ENCODE results near the gene MAN2A2.

MAN2A2 gene

DNA sequence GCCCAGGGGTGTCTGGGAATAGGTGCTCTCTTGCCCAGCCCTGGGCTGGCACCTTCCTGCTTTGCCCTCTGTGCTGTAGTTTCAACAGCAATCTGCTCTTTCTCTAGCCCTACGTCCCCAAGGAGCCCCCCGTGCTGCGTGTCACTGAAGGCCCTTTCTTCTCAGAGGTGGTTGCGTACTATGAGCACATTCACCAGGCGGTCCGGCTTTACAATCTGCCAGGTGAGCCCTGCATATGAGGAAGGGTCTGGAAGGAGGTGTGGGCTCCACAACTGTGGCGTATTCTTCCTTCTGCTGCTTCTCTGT is 9.6 kb downstream of the MAN2A2 start (continued):
- TF ChIP-seq, protein P1, sequence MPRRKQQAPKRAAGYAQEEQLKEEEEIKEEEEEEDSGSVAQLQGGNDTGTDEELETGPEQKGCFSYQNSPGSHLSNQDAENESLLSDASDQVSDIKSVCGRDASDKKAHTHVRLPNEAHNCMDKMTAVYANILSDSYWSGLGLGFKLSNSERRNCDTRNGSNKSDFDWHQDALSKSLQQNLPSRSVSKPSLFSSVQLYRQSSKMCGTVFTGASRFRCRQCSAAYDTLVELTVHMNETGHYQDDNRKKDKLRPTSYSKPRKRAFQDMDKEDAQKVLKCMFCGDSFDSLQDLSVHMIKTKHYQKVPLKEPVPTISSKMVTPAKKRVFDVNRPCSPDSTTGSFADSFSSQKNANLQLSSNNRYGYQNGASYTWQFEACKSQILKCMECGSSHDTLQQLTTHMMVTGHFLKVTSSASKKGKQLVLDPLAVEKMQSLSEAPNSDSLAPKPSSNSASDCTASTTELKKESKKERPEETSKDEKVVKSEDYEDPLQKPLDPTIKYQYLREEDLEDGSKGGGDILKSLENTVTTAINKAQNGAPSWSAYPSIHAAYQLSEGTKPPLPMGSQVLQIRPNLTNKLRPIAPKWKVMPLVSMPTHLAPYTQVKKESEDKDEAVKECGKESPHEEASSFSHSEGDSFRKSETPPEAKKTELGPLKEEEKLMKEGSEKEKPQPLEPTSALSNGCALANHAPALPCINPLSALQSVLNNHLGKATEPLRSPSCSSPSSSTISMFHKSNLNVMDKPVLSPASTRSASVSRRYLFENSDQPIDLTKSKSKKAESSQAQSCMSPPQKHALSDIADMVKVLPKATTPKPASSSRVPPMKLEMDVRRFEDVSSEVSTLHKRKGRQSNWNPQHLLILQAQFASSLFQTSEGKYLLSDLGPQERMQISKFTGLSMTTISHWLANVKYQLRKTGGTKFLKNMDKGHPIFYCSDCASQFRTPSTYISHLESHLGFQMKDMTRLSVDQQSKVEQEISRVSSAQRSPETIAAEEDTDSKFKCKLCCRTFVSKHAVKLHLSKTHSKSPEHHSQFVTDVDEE (CRISPR knock-in tag; IDR thresholded peaks at IDR 0.05) = no peak
- TF ChIP-seq, protein P2, sequence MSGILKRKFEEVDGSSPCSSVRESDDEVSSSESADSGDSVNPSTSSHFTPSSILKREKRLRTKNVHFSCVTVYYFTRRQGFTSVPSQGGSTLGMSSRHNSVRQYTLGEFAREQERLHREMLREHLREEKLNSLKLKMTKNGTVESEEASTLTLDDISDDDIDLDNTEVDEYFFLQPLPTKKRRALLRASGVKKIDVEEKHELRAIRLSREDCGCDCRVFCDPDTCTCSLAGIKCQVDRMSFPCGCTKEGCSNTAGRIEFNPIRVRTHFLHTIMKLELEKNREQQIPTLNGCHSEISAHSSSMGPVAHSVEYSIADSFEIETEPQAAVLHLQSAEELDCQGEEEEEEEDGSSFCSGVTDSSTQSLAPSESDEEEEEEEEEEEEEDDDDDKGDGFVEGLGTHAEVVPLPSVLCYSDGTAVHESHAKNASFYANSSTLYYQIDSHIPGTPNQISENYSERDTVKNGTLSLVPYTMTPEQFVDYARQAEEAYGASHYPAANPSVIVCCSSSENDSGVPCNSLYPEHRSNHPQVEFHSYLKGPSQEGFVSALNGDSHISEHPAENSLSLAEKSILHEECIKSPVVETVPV (CRISPR knock-in tag; IDR thresholded peaks at IDR 0.05) = no peak
- TF ChIP-seq CSDC2 (CRISPR knock-in tag; IDR thresholded peaks at IDR 0.05) (no peak), ZFP30 (CRISPR knock-in tag; IDR thresholded peaks at IDR 0.05) (no peak)

DNA sequence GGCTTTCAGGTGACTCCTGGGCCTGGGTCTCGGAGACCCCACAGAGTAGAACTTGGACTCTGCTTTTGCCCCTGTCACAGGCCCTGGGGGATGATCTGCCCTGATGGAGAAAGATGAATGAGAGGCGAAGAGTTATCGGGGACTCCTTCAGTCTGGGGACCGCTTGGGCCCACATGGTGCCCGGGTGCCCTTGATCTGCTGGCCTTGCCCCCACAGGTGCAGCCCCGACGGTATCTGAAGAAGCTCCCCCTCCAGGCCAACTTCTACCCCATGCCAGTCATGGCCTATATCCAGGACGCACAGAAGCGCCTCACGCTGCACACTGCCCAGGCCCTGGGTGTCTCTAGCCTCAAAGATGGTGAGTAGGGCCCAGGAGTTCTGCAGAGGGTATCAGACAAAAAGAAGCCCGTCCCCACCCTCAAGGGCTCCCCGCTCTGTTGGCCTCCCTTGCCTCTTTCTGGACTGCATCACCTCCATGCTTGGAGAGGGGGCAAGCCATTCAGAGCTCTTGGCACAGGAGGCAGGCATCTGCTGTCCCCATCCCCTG is 10.4 kb downstream of the MAN2A2 start:
- TF ChIP-seq BACH2 (CRISPR knock-in tag; IDR thresholded peaks at IDR 0.05; ENCODE audit: borderline replicate concordance) (no peak), TOX (CRISPR knock-in tag; IDR thresholded peaks at IDR 0.05; ENCODE audit: borderline replicate concordance) (no peak), ARNTL (CRISPR knock-in tag; IDR thresholded peaks at IDR 0.05; ENCODE audit: borderline replicate concordance, low read depth) (no peak), ISL1 (CRISPR knock-in tag; IDR thresholded peaks at IDR 0.05) (no peak), RARB (CRISPR knock-in tag; IDR thresholded peaks at IDR 0.05) (no peak), ZFP30 (CRISPR knock-in tag; IDR thresholded peaks at IDR 0.05) (no peak), ZNF8 (CRISPR knock-in tag; IDR thresholded peaks at IDR 0.05) (no peak), ESRRG (CRISPR knock-in tag; IDR thresholded peaks at IDR 0.05) (no peak)
- TF ChIP-seq, protein P2 (CRISPR knock-in tag; IDR thresholded peaks at IDR 0.05) = no peak
- TF ChIP-seq, protein P1 (CRISPR knock-in tag; IDR thresholded peaks at IDR 0.05) = no peak
- ATAC-seq = no peak

DNA sequence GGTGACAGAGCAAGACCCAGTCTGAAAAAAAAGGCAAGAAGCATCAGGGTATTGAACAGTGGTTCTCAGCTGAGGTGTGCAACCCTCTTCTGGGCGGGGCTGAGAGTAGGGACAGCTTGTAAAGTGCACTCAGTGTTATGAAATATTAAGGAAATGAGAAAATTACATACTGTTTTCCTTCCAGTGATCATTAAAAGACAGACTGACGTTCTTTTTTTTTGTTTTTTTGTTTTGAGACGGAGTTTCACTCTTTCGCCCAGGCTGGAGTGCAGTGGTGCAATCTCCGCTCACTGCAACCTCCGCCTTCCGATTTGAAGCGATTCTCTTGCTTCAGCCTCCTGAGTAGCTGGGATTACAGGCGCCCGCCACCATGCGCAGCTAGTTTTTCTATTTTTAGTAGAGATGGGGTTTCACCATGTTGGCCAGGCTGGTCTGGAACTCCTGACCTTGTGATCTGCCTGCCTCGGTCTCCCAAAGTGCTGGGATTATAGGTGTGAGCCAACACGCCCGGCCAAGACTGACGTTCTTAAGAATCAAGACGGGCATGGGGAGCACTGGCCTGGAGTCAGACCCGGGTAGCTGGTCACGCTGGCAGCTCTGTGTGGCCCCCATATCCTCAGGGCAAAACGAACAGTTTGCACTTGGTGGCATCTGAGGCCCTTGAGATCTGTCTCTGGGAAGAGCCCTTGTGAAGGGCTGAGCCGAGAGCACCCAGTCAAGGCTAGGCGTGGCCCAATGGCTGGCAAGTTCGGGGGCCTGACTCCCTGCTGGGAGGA is 11.4 kb downstream of the MAN2A2 start:
- no peak for ATAC-seq
- TF ChIP-seq ZFP3 (CRISPR knock-in tag; IDR thresholded peaks at IDR 0.05) = no peak
- no peak for TF ChIP-seq BACH2 (CRISPR knock-in tag; IDR thresholded peaks at IDR 0.05; ENCODE audit: borderline replicate concordance)
- no peak for TF ChIP-seq CSDC2 (CRISPR knock-in tag; IDR thresholded peaks at IDR 0.05)
- no peak for TF ChIP-seq SNAI2 (CRISPR knock-in tag; IDR thresholded peaks at IDR 0.05)
- TF ChIP-seq TCF4 (CRISPR knock-in tag; IDR thresholded peaks at IDR 0.05; ENCODE audit: borderline replicate concordance) = no peak
- TF ChIP-seq ZFP30 (CRISPR knock-in tag; IDR thresholded peaks at IDR 0.05) = no peak
- TF ChIP-seq ZNF8 (CRISPR knock-in tag; IDR thresholded peaks at IDR 0.05) = no peak
- no peak for TF ChIP-seq RARB (CRISPR knock-in tag; IDR thresholded peaks at IDR 0.05)
- TF ChIP-seq ZC3H10 (CRISPR knock-in tag; IDR thresholded peaks at IDR 0.05) = no peak
- no peak for TF ChIP-seq ARNTL (CRISPR knock-in tag; IDR thresholded peaks at IDR 0.05; ENCODE audit: borderline replicate concordance, low read depth)
- TF ChIP-seq, protein P1 (CRISPR knock-in tag; IDR thresholded peaks at IDR 0.05) = no peak
- TF ChIP-seq, protein P3, sequence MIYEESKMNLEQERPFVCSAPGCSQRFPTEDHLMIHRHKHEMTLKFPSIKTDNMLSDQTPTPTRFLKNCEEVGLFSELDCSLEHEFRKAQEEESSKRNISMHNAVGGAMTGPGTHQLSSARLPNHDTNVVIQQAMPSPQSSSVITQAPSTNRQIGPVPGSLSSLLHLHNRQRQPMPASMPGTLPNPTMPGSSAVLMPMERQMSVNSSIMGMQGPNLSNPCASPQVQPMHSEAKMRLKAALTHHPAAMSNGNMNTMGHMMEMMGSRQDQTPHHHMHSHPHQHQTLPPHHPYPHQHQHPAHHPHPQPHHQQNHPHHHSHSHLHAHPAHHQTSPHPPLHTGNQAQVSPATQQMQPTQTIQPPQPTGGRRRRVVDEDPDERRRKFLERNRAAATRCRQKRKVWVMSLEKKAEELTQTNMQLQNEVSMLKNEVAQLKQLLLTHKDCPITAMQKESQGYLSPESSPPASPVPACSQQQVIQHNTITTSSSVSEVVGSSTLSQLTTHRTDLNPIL (CRISPR knock-in tag; IDR thresholded peaks at IDR 0.05; ENCODE audit: low read depth) = no peak
- no peak for TF ChIP-seq OSR1 (CRISPR knock-in tag; IDR thresholded peaks at IDR 0.05)
- TF ChIP-seq ZNF70 (CRISPR knock-in tag; IDR thresholded peaks at IDR 0.05) = no peak
- no peak for TF ChIP-seq ESRRG (CRISPR knock-in tag; IDR thresholded peaks at IDR 0.05)
- TF ChIP-seq, protein P4, sequence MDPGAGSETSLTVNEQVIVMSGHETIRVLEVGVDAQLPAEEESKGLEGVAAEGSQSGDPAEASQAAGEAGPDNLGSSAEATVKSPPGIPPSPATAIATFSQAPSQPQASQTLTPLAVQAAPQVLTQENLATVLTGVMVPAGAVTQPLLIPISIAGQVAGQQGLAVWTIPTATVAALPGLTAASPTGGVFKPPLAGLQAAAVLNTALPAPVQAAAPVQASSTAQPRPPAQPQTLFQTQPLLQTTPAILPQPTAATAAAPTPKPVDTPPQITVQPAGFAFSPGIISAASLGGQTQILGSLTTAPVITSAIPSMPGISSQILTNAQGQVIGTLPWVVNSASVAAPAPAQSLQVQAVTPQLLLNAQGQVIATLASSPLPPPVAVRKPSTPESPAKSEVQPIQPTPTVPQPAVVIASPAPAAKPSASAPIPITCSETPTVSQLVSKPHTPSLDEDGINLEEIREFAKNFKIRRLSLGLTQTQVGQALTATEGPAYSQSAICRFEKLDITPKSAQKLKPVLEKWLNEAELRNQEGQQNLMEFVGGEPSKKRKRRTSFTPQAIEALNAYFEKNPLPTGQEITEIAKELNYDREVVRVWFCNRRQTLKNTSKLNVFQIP (CRISPR knock-in tag; IDR thresholded peaks at IDR 0.05; ENCODE audit: borderline replicate concordance, low read depth) = no peak
- TF ChIP-seq PPARA (CRISPR knock-in tag; IDR thresholded peaks at IDR 0.05; ENCODE audit: borderline replicate concordance) = no peak

Data from SK-N-SH treated with all-trans-retinoic acid at 6 μM for 48 hours (cell line).